HepG2 (cell line): ENCODE data around the gene TBC1D20. TPM values are rescaled to one million over a fixed set of nuclear protein-coding genes. Genes with fewer than 3 reads are reported as not detected.

ENCODE experiments used
- BHLHE40 ChIP-seq: IDR thresholded peaks from 2 replicates; pipeline ENCODE4 v1.6.1; 2011; ENCODE audit warnings: low read length, improper control_type of control experiment
- ELF4 ChIP-seq: sonication (generic); formaldehyde crosslinking; IDR thresholded peaks from 2 replicates; pipeline ENCODE4 v1.5.0; 2020; ENCODE audit warnings: missing genetic modification reagents, mild to moderate bottlenecking, moderate library complexity, borderline replicate concordance
- KDM1A ChIP-seq: IDR thresholded peaks from 2 replicates; pipeline ENCODE4 v1.6.1; 2016; ENCODE audit warnings: missing compliant biosample characterization
- MLLT10 ChIP-seq: sonication (generic); formaldehyde crosslinking; IDR thresholded peaks from 2 replicates; pipeline ENCODE4 v1.4.0; 2020; ENCODE audit warnings: missing genetic modification reagents
- NRL ChIP-seq: sonication (generic); formaldehyde crosslinking; IDR thresholded peaks from 2 replicates; pipeline ENCODE4 v1.5.0; 2020; ENCODE audit warnings: missing genetic modification reagents, mild to moderate bottlenecking, moderate library complexity, borderline replicate concordance
- RBFOX2 ChIP-seq: fragments of 200-400 bp; formaldehyde crosslinking; IDR thresholded peaks from 2 replicates; pipeline ENCODE4 v1.6.1; 2017; ENCODE audit warnings: low read depth, mild to moderate bottlenecking, low read length
- RBM39 ChIP-seq: fragments of 200-400 bp; formaldehyde crosslinking; IDR thresholded peaks from one replicate; pipeline ENCODE4 v1.6.1; 2018; ENCODE audit warnings: antibody characterized with exemption, mild to moderate bottlenecking, low read depth, low read length; ENCODE audit not compliant: poor library complexity, severe bottlenecking
- REL ChIP-seq: sonication (generic); formaldehyde crosslinking; conservative IDR thresholded peaks from 2 replicates; pipeline ENCODE4 v1.8.0; 2022; ENCODE audit warnings: mild to moderate bottlenecking, missing genetic modification reagents, moderate library complexity
- SAFB2 ChIP-seq: sonication (generic); formaldehyde crosslinking; IDR thresholded peaks from 2 replicates; pipeline ENCODE4 v1.5.1; 2020; ENCODE audit warnings: missing genetic modification reagents, low read depth, mild to moderate bottlenecking, borderline replicate concordance
- THAP11 ChIP-seq: IDR thresholded peaks from 2 replicates; pipeline ENCODE4 v1.6.1; 2016; ENCODE audit warnings: missing biosample characterization, missing genetic modification reagents
- U2AF1 ChIP-seq: fragments of 200-400 bp; formaldehyde crosslinking; optimal IDR thresholded peaks from 2 replicates; pipeline ENCODE3; 2017; ENCODE audit warnings: mild to moderate bottlenecking, low read depth, low read length
- XRCC5 ChIP-seq: fragments of 200-400 bp; formaldehyde crosslinking; optimal IDR thresholded peaks from 2 replicates; pipeline ENCODE3; 2017; ENCODE audit warnings: mild to moderate bottlenecking, low read length
- ZBTB38 ChIP-seq: sonication (generic); formaldehyde crosslinking; IDR thresholded peaks from 2 replicates; pipeline ENCODE4 v1.5.1; 2020; ENCODE audit warnings: mild to moderate bottlenecking, missing genetic modification reagents
- ZNF143 ChIP-seq: sonication (generic); formaldehyde crosslinking; IDR thresholded peaks from 2 replicates; pipeline ENCODE4 v1.4.0; 2020; ENCODE audit warnings: missing genetic modification reagents
- ZNF207 ChIP-seq: fragments of 450-650 bp; IDR thresholded peaks from 2 replicates; pipeline ENCODE4 v1.6.1; 2016; ENCODE audit warnings: antibody characterized with exemption, borderline replicate concordance
- ZNF326 ChIP-seq: sonication (generic); formaldehyde crosslinking; IDR thresholded peaks from 2 replicates; pipeline ENCODE4 v1.4.0; 2020; ENCODE audit warnings: missing genetic modification reagents, borderline replicate concordance
- ZNF550 ChIP-seq: sonication (generic); formaldehyde crosslinking; IDR thresholded peaks from 2 replicates; pipeline ENCODE4 v1.4.0; 2020; ENCODE audit warnings: mild to moderate bottlenecking, missing genetic modification reagents, borderline replicate concordance
- ZNF558 ChIP-seq: sonication (generic); formaldehyde crosslinking; IDR thresholded peaks from 2 replicates; pipeline ENCODE4 v1.9.0; 2022; ENCODE audit warnings: mild to moderate bottlenecking, missing genetic modification reagents, borderline replicate concordance
- ZNF562 ChIP-seq: sonication (generic); formaldehyde crosslinking; IDR thresholded peaks from 2 replicates; pipeline ENCODE4 v1.8.0; 2022; ENCODE audit warnings: missing genetic modification reagents, borderline replicate concordance
- ZNF790 ChIP-seq: sonication (generic); formaldehyde crosslinking; IDR thresholded peaks from 2 replicates; pipeline ENCODE4 v1.8.0; 2022; ENCODE audit warnings: missing genetic modification reagents, mild to moderate bottlenecking, borderline replicate concordance
- ZNF891 ChIP-seq: sonication (generic); formaldehyde crosslinking; IDR thresholded peaks from 2 replicates; pipeline ENCODE4 v1.5.0; 2020; ENCODE audit warnings: mild to moderate bottlenecking, missing genetic modification reagents
- polyA plus RNA-seq, 8 experiments: library from polyadenylated mRNA; depleted of rRNA in 3 of 8; stranded (reverse) in 7 of 8; unstranded in 1 of 8; fragments of >200 nt; fragmentation: Illumina TruSeq in 4 of 8; extraction: Trizol in 4 of 8; gene quantifications; 2 replicates each; pipeline versions ENCODE4 v1.2.1 to v1.2.3, GENCODE V29; 2011 to 2016; ENCODE audit warnings: low read depth in 4 of 8, missing spikeins in 1 of 8, mixed read lengths in 1 of 8; ENCODE audit not compliant: insufficient read depth in 1 of 8
- total RNA-seq, 5 experiments: library from RNA; depleted of rRNA; stranded (reverse); fragments of >200 nt; fragmentation: Illumina TruSeq; extraction: Trizol; gene quantifications; 2 replicates each; pipeline ENCODE4 v1.2.3, GENCODE V29; 2016; ENCODE audit warnings: low read depth in 1 of 5
- TF ChIP-seq, protein P1 (sequence below): fragments of 450-650 bp; IDR thresholded peaks from 2 replicates; pipeline ENCODE4 v1.6.1; 2017
- TF ChIP-seq, protein P2 (sequence below): sonication (generic); formaldehyde crosslinking; IDR thresholded peaks from 2 replicates; pipeline ENCODE4 v1.5.0; 2020; ENCODE audit warnings: missing genetic modification reagents
- TF ChIP-seq, protein P3 (sequence below): sonication (generic); formaldehyde crosslinking; IDR thresholded peaks from 2 replicates; pipeline ENCODE4 v1.4.0; 2020; ENCODE audit warnings: missing genetic modification reagents, borderline replicate concordance
- TF ChIP-seq, protein P4 (sequence below): sonication (generic); formaldehyde crosslinking; IDR thresholded peaks from 2 replicates; pipeline ENCODE4 v1.5.0; 2020; ENCODE audit warnings: missing genetic modification reagents

Gene TBC1D20
- total and polyA plus RNA-seq, 2 of the 13 experiments (the other 11 are each of a cell fraction or from before 2014, with no cell fraction given): 36.6 to 47.1 TPM

DNA sequence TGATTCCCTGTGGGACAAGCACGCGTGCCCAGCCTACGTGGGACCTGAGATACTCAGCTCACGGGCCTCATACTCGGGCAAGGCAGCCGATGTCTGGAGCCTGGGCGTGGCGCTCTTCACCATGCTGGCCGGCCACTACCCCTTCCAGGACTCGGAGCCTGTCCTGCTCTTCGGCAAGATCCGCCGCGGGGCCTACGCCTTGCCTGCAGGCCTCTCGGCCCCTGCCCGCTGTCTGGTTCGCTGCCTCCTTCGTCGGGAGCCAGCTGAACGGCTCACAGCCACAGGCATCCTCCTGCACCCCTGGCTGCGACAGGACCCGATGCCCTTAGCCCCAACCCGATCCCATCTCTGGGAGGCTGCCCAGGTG is 66.1 kb downstream of the TBC1D20 start (continued):
- TF ChIP-seq, protein P1, sequence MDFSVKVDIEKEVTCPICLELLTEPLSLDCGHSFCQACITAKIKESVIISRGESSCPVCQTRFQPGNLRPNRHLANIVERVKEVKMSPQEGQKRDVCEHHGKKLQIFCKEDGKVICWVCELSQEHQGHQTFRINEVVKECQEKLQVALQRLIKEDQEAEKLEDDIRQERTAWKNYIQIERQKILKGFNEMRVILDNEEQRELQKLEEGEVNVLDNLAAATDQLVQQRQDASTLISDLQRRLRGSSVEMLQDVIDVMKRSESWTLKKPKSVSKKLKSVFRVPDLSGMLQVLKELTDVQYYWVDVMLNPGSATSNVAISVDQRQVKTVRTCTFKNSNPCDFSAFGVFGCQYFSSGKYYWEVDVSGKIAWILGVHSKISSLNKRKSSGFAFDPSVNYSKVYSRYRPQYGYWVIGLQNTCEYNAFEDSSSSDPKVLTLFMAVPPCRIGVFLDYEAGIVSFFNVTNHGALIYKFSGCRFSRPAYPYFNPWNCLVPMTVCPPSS: no peak
- TF ChIP-seq, protein P2, sequence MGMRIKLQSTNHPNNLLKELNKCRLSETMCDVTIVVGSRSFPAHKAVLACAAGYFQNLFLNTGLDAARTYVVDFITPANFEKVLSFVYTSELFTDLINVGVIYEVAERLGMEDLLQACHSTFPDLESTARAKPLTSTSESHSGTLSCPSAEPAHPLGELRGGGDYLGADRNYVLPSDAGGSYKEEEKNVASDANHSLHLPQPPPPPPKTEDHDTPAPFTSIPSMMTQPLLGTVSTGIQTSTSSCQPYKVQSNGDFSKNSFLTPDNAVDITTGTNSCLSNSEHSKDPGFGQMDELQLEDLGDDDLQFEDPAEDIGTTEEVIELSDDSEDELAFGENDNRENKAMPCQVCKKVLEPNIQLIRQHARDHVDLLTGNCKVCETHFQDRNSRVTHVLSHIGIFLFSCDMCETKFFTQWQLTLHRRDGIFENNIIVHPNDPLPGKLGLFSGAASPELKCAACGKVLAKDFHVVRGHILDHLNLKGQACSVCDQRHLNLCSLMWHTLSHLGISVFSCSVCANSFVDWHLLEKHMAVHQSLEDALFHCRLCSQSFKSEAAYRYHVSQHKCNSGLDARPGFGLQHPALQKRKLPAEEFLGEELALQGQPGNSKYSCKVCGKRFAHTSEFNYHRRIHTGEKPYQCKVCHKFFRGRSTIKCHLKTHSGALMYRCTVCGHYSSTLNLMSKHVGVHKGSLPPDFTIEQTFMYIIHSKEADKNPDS: no peak
- TF ChIP-seq KDM1A (CRISPR knock-in tag) (no peak), ZNF326 (no peak), BHLHE40 (no peak), ZNF790 (CRISPR knock-in tag) (0 out of 2 replicates have a peak, but pooled peaks have one; percentile 44), ZBTB38 (CRISPR knock-in tag) (peak; percentile 100), SAFB2 (no peak; the same call in 1 of the 2 replicates), THAP11 (CRISPR knock-in tag) (no peak), ZNF558 (CRISPR knock-in tag) (no peak), RBM39 (peak; percentile 70), REL (no peak), RBFOX2 (peak; percentile 89), ELF4 (CRISPR knock-in tag) (no peak), ZNF207 (no peak), MLLT10 (CRISPR knock-in tag) (no peak), ZNF143 (peak; percentile 3; the same call in 1 of the 2 replicates), XRCC5 (no peak), U2AF1 (no peak), ZNF891 (0 out of 2 replicates have a peak, but pooled peaks have one; percentile 74), ZNF550 (CRISPR knock-in tag) (no peak), NRL (CRISPR knock-in tag) (peak; percentile 32; the same call in 1 of the 2 replicates), ZNF562 (CRISPR knock-in tag) (no peak)
- TF ChIP-seq, protein P3, sequence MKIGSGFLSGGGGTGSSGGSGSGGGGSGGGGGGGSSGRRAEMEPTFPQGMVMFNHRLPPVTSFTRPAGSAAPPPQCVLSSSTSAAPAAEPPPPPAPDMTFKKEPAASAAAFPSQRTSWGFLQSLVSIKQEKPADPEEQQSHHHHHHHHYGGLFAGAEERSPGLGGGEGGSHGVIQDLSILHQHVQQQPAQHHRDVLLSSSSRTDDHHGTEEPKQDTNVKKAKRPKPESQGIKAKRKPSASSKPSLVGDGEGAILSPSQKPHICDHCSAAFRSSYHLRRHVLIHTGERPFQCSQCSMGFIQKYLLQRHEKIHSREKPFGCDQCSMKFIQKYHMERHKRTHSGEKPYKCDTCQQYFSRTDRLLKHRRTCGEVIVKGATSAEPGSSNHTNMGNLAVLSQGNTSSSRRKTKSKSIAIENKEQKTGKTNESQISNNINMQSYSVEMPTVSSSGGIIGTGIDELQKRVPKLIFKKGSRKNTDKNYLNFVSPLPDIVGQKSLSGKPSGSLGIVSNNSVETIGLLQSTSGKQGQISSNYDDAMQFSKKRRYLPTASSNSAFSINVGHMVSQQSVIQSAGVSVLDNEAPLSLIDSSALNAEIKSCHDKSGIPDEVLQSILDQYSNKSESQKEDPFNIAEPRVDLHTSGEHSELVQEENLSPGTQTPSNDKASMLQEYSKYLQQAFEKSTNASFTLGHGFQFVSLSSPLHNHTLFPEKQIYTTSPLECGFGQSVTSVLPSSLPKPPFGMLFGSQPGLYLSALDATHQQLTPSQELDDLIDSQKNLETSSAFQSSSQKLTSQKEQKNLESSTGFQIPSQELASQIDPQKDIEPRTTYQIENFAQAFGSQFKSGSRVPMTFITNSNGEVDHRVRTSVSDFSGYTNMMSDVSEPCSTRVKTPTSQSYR (CRISPR knock-in tag): no peak
- TF ChIP-seq, protein P4, sequence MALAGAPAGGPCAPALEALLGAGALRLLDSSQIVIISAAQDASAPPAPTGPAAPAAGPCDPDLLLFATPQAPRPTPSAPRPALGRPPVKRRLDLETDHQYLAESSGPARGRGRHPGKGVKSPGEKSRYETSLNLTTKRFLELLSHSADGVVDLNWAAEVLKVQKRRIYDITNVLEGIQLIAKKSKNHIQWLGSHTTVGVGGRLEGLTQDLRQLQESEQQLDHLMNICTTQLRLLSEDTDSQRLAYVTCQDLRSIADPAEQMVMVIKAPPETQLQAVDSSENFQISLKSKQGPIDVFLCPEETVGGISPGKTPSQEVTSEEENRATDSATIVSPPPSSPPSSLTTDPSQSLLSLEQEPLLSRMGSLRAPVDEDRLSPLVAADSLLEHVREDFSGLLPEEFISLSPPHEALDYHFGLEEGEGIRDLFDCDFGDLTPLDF (CRISPR knock-in tag): no peak
